Loucy (cell line): Measurements from ENCODE around the gene CELA1.

Experiments used
- EZH2phosphoT487 ChIP-seq: fragments of 200-600 bp; IDR thresholded peaks from 2 replicates; pipeline ENCODE4 v1.6.1; 2018; ENCODE audit warnings: antibody characterized with exemption, mild to moderate bottlenecking, moderate library complexity, borderline replicate concordance
- TF ChIP-seq, protein P1 (sequence below): fragments of 200-600 bp; sonication (generic); conservative IDR thresholded peaks from 2 replicates; pipeline ENCODE4 v1.5.1; 2014; ENCODE audit warnings: mild to moderate bottlenecking, antibody characterized with exemption, low read length

DNA sequence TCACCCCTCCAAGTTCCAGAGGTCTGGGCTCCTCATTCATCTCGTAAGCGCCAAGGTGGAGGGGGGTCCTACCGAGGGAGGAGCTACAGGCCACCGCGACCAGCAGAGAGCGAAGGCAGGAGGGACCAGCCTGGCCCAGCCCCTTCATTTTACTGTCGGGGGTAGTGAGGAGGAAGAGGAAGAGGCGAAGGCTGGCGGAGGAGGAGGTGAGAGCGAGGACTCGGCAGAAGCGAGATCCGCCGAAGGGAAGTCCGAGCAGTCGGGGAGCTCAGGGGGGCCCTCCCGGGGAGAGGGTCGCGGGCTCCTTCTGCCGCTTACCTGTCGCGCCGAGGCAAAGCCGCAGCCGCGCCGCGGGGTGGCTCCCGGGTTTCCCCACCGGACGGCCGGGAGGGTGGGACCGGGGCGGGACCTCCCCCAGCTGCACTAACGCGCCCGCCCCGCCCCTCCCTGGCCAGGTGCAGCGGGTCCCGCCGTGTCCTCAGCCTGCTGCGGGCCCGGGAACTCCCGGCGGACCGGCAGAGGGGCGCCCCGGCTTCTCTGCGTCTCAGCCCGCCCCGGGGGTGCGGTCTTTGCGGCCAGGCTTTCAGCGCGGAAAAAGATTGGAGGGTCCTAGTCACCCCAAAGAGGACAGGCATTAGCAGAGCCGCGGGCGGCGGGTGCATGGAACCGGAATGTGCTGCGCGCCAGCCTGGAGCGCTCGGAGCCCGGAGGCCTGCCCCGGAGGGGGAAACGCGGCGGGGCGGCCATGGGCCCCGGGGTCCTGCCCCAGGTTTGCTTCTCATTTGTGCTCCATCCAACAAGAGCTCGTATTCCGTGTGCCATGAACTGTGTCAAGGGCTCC lies 45.0 kb upstream of the CELA1 start, which contains the start of gene GALNT6:
- TF ChIP-seq, protein P1, sequence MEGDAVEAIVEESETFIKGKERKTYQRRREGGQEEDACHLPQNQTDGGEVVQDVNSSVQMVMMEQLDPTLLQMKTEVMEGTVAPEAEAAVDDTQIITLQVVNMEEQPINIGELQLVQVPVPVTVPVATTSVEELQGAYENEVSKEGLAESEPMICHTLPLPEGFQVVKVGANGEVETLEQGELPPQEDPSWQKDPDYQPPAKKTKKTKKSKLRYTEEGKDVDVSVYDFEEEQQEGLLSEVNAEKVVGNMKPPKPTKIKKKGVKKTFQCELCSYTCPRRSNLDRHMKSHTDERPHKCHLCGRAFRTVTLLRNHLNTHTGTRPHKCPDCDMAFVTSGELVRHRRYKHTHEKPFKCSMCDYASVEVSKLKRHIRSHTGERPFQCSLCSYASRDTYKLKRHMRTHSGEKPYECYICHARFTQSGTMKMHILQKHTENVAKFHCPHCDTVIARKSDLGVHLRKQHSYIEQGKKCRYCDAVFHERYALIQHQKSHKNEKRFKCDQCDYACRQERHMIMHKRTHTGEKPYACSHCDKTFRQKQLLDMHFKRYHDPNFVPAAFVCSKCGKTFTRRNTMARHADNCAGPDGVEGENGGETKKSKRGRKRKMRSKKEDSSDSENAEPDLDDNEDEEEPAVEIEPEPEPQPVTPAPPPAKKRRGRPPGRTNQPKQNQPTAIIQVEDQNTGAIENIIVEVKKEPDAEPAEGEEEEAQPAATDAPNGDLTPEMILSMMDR = no peak
- no peak for TF ChIP-seq EZH2phosphoT487
